Measurements from ENCODE around the gene TTC38.

Gene TTC38

GRCh38 chr22:46267431-46268279 is at the start of gene TTC38:
Gene TTC38 (plus strand): TSS chr22:46268008. CDS start chr22:46268040, 32 bp downstream.
- peak; percentile 31 to 34 for DNase-seq

GRCh38 chr22:46219636-46220035 is 48.2 kb upstream of the TTC38 start:
- no peak for DNase-seq

GRCh38 chr22:46220921-46221320 is 46.9 kb upstream of the TTC38 start:
- DNase-seq: peak; percentile 10 to 14

- DNase-seq: no peak
Measured at GRCh38 chr22:46224044-46224897, 43.5 kb upstream of the TTC38 start.

GRCh38 chr22:46224898-46225290 is 42.9 kb upstream of the TTC38 start:
- DNase-seq: no peak

GRCh38 chr22:46225631-46226030 is 42.2 kb upstream of the TTC38 start:
- no peak for DNase-seq

GRCh38 chr22:46226577-46226976 is 41.2 kb upstream of the TTC38 start:
- no peak for DNase-seq

- no peak for DNase-seq
Measured at GRCh38 chr22:46229701-46230100, 38.1 kb upstream of the TTC38 start.

- no peak for DNase-seq
Measured at GRCh38 chr22:46230262-46230901, 37.4 kb upstream of the TTC38 start.

- peak; percentile 24 to 43 for DNase-seq
Measured at GRCh38 chr22:46233231-46233630, 34.6 kb upstream of the TTC38 start.

- no peak for DNase-seq
Measured at GRCh38 chr22:46234969-46235368, 32.8 kb upstream of the TTC38 start.

GRCh38 chr22:46237453-46238124 is 30.2 kb upstream of the TTC38 start:
- no peak for DNase-seq

GRCh38 chr22:46238541-46238940 is 29.3 kb upstream of the TTC38 start:
- no peak for DNase-seq

- no peak for DNase-seq
Measured at GRCh38 chr22:46239261-46240048, 28.4 kb upstream of the TTC38 start.

- no peak for DNase-seq
Measured at GRCh38 chr22:46240073-46240472, 27.7 kb upstream of the TTC38 start.

- no peak for DNase-seq
Measured at GRCh38 chr22:46240506-46240905, 27.3 kb upstream of the TTC38 start.

- DNase-seq: no peak
Measured at GRCh38 chr22:46240907-46241306, 26.9 kb upstream of the TTC38 start.

- DNase-seq: no peak
Measured at GRCh38 chr22:46241396-46242007, 26.3 kb upstream of the TTC38 start.

- no peak for DNase-seq
Measured at GRCh38 chr22:46242076-46242475, 25.7 kb upstream of the TTC38 start.

GRCh38 chr22:46244771-46245170 is 23.0 kb upstream of the TTC38 start:
- no peak for DNase-seq

- DNase-seq: no peak
Measured at GRCh38 chr22:46245511-46245910, 22.3 kb upstream of the TTC38 start.

- DNase-seq: no peak
Measured at GRCh38 chr22:46246178-46246577, 21.6 kb upstream of the TTC38 start.
